ENCODE measurements around the gene TACC2.

The TACC2 gene

DNA sequence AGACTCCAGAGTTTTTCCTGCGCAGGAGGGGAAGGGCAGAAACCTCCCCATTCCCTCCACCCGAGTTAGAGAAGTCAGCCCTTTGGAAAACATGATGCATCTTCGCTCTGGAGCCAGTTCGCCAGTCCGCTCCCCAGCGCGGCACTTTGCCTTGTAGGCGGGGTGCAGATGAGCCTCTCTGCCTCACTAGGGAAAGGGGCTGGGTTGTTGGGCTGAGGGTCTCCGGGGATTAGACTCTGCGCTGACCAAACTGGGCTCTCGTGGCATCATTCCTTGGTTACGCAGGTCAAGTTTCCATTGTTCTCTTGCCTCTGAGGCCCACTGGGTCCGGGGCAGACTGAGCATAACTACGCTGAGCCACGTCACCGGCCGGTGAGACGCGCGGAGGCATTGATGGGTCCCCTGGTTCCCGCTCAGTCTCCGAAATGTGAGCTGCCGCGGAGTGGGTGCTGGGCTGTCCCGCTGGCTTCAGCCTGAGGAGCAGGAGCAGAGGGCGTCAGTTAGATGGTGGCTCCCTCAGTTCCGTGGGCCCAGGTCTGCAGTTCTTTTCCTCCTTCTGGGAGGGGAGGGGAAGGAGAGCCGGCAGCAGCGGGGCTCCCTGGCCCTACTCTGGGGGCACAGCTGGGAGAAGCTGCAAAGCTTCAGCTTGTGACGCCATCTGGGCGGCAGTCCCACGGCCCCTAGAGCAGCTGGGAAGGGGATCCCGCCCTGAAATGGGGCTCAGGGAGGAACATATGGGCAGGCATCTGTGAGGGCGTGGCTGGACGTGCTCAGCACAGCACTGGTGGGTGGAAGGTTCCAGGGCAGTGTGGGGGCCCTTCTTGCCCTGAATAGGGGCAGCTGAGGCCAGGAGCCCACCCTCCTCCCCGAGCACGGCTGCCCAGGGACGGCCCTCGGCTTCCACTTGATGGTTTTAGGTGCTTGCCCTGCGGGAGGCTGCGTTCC is 160.9 kb downstream of the TACC2 start:
- no peak for DNase-seq

DNA sequence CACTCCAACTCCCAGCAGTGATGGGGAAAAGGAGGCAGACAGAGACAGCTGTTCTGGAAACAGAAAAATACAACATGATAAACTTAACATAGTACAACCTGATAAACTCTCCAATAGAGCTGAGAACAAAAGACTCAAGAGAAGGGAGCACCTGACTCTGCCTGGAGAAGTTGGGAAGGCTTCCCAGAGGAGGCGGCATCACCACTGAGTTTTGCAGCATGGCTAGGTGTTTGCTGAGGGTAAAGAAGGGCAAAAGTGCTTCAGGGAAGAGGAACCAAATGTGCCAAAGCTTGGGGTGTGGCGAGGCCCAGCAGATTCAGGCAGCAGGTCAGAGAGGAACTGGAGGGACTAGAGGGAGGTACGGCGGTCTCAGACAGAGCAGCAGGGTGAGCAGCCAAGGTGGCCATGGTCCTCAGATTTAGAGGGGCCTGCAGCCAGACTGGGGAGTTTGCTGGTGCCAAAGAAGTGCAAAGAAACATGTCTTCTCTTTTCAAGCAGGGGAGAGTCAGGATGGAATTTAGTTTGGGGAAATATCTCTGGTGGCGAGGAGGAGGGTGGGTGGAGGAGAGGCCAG is 162.2 kb downstream of the TACC2 start:
- DNase-seq: no peak

DNA sequence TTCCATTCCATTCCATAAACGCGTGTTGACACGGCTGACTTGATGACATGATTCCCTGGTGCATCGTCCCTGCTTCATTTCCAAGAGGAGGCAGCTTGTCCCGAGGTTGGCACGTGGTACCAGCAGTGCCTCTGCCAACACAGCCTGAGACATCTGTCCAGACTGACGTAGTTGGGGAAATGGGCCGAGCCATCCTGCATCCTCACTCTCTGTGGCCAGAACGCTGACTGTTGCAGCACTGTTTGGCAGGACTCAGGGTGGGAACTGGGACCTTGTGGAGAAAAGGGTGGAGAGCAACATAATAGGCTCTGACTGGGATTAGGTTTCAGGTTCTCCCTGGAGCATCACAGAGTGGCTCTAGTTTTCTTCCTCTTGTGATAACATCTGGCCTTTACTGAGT is 163.6 kb downstream of the TACC2 start:
- DNase-seq: no peak

DNA sequence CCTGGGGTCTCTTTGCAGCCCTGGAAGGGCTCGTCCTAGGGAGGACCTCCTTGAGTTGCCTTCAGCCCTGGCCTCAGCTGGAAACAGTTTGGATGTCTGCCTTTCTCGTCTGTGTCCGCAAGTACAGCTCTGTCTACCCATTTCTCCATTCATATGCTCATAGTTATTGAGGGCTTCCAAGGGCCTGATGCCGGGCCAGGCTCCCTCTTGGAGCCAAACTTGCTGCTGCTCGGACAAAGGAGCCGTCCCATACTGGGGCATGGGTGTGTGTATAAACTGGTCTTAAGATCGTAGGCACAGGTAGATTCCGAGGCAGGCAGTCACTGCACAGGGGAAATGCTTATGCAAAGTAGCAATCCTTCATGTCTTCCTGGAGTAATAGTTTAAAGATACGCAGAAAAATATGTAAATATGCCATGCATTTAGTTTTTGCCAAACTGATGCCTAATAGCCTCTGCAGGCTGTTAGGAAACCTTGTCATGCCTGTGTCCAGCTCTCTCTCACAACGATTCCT is 165.1 kb downstream of the TACC2 start:
- DNase-seq: no peak

DNA sequence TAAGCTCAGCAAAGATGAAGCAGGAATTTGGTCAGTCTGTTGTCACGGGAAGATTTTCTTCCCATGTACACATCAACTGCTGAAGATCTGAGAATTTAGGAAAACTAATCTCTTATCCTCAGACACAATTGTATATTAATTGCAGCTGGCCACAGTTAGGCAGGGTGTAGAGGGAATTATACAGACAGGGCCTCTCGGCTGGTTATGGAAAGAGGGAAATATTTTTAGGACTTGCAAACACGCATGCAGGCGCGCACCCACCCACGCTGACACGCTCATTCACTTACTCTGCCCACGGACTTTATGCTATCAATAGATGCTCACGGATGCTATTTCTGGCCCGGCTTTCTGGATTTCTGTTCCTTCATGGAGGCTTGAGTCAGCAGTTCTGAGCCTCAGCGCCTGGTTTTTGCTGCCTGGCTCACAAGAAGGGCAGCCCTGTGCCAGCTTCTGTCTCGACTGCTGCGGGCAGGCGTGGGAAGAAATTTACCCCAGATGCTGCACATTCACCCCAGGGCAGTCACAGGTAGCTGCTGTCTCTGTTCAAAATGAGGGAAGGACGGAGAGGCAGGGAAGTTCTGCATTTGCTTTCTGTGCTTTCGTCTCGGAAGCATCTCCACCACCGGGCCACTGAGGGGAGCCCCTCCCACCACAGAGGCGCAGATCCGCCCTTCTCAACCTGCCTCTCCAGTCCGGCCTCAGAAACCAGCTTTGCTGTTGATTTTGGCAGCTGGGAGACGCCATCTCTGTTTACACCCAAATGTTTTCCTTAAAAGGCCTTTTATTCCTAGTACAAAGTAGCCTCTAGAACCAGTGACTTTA is 165.8 kb downstream of the TACC2 start:
- no peak for DNase-seq

DNA sequence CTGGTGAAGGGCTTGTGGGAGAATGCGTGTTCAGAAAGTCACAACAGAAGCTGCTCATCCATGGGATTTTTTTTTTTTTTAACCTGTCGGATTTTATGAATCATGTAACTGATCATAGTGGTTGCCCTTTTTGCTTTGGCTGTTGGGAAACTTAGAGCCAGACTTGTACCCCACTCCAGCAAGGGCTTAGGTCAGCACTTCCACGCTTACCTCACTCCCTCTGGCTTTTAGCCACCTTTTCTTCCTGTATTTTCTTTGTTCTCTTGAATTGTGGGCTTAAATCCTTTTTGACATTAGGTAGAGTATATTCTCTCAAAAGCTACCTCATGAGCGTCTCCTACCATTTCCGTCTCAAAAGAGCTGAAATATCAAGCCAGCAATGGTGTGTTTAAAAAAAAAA is 168.5 kb downstream of the TACC2 start:
- DNase-seq: no peak

DNA sequence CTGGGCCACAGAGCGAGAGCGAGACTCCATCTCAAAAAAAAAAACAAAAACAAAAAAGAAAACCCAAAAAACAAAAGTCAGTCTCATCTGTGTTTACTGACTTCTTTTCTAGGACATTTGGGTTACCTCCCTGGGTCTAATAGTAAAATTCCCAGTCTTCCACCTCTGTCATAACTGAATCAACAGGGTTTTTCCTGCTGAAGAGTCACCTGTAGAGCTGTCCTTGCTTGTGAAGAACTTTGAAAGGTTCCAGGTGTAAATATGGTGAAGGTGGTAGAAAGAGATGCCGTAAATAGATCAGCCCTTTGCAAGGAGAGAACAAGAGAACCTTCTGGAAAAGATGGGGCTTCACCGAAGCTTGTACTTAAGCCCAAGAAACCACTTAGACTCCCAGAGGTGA is 169.4 kb downstream of the TACC2 start:
- DNase-seq: no peak

DNA sequence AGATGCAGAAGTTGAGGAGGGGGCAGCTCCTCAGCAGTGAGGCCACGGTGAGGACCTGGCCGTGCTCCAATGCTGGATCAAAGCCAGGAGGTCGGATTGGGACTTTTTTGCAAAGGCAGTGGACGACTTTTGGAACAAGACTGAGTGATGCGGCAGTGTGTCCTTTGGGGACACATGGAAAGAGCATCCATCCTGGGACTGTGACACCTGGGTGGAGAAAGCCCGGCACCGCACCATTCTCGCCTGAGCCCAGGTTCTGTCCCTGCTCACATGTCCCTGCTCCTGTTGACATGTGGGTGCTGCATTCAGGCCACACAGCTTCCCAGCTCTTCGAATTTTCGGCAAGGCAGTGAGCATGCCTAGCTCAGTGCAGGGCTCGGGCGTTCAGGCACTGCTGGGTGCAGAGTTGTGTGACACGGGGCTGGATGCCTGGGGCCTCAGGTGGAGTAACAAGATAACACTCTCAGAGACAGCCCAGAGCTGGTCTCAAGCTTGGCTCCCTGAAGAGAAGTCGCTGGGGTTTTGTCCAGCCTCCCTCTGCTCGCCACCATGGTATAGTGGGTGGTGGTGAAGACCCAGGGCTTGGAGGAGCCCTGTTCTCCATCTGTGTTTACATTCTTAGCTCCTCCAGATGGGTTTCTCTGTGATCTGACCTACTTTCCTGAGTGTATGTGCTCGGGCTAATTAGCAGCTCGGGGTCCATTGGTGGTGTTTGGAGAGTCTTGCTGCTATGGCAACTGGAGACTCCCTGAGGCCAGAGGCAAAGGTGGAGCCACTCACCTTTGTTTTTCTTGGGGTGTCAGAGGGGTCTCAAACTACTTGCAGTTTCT is 170.4 kb downstream of the TACC2 start:
- DNase-seq: no peak

DNA sequence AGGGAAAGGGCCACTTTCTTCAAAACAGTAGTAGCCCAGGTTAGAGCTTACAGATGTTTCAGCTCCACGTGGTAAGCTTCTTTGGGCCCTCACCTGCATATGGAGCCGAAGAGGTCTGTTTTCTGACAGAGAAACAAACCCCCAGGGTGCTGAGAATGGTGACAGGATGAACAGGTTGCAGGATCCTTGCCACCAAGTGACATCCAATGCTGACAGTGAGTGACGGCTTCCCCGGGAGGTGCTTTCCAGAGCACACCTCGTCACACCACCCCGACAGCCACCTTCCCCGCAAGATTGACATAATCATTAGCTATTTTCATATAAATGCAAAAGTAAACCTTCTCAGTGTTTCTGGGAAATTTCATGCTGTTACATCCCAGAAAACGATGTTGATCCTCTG is 172.8 kb downstream of the TACC2 start:
- DNase-seq: no peak

DNA sequence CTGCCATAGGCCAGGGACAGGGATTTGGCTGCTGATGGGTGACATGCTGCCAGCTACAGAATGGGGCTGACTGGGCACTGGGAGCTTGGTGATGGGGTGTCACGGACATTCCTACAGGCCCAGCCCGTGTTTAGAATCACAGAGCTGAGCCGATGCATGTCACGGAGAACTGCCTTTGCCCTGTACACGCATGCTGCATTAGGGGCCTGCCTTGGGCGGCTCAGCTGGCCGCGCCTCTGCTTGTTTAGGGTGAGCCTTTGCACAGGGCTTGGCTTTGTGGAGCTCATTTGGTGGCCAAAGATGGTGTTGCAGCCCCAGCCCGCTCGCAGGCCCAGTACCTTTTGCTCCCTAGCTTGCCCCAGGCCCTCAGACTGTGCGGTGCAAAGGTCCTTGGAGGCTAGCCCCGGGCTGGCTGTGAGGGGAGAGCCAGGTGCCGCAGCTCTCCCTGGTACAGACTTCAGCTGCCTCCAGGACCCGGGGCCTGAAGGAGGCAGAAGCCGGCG is 173.8 kb downstream of the TACC2 start:
- no peak for DNase-seq

DNA sequence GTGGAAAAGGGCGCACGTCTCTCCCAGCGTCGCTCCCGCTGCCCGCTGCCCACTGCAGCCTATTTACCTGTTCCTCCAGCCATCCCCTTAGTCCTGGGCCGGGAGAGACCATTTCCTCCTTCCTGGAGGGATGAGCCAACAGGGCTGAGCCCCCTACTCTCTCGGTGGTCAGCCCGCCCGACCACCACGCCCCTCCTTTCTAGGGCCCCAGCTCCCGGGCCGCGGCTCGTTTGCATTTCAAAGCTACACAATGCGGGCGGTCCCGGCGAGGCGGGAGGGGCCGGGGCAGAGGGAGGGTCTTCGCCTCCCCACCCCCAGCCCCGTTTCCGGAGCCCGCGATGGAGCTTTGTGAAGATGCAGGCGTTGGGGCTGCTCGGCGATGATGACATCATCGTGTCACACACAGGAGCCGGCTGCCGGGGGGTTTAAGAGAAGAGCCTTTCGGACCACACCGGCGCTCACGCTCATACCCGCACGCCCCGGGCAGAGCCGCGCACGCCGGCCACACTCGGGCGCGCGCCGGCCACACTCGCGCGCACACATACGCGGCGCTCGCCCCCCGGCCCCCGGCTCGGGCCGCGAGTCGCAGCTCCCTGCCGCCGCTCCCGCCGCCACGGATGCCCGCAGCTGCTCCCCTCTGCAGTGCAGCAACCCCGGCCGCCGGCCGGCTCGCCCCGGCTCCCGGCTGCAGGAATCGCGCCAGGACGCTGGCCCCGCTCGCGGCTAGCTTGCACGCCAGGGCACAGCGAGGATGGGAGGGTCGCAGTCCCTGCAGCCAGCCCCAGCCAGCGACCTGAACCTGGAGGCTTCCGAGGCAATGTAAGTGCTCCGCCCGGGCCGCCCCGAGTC is 174.4 kb downstream of the TACC2 start:
- no peak for DNase-seq

DNA sequence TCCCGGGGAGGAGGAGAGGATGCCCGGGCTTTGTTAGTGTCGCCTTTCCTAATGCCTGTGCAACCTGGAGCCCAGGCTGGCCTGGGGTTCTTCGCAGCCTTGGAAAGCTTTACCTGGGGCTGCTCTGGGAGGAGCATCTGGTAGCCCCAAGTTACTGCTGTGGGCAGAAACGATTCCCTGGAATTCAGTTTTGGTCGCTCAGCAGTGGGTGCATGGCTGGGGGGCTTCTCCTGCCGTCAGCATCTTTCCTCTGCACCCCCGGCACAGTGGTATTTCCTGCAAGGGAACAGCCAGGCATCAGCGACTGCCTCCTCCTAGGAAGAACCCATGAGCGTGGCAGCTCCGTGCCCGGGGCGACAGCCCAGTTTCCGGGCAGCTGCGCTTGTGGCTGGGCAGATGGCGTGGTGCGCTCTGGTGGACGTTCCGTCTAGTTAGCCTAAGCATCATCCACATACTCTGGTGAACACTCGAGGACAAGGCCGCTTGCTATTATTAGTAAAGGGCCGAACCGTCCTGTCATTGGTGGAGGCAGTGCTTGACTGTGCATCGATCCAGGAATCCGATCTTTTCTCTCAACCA is 175.1 kb downstream of the TACC2 start:
- DNase-seq: no peak

DNA sequence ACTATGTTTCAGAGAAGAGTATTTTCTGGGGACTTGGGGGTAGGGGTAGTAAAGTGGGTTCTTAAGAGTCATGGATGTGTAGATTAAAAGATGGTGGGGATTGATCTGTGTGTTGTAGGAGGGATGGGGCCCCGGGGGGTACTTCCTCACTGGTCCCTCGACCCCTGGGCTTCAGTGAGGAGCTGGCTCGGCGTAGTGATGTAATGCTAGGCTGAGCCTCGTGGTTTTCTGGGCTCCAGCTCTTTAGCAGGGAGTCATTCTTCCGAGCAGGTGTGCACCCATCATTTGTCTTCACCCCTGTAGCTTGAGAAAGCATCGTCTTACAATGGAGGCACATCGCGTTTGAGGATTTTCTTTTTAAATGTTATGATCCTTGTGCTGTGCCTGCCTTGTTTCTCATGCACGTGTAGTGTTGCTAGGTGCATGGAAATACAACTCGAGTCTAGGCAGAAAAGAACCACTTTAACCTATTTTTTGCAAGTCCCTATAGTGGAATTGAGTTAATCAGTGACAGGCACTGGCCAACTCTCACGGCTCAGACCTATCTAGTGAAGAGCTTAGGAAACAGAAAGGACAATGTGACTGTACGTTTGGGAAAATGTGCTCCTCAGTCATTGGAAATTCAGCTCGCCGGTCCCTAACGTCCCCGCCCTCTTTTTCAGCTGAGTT is 176.0 kb downstream of the TACC2 start:
- DNase-seq: no peak

DNA sequence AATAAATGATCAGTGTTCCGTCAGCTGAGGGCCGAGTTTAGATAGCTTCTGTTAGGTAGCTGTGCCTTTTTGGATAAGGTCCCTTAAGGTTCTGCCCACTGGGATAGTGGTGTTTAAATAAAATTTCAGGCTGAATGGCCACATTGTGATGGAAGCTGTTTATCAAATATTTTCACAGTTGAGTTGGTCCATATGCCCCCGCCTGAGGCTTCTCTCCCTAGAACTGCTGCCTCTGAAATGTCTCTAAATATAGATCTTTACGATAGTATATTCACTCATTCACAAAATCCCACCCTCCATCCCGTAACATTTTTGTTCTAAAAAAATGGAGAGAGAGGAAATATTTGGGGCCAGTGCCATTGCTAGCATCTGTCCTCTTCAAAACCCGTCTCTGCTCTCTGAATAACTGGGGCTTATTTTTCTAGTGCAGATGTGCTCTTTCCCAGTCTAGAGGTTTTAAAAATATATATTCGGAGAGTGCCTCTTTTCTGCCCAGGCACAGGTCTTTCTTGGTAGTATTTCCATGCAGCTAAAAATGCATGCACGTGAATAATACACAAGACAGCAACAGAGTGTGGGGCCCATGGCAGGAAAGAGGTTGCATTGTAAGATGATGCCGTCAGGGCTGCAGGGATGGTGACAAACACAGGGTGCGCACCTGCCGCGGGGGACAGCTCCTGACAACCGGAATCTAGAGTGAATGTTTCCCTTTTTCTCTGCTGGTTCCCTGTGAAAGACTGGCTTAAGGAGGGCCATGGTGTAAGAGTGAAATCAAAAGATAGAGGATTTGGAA is 176.7 kb downstream of the TACC2 start:
- DNase-seq: no peak

DNA sequence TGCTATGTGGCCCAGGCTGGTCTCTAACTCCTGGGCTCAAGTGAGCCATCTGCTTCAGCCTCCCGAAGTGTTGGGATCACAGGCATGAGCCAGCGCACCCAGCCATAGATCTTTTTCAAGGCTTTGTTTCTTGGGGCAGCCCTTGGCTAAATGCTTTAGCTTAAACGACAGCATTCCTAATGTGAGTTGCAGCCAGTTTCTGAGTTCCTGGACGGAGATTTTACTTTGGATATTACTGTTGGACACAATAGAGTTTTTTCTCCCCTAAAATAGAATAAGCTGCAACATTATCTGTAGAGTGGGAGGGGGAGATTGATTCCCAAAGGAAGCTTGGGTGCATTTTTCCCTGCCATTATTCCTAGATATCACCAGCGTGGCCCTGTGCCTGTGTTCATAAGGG is 179.1 kb downstream of the TACC2 start:
- DNase-seq: no peak

DNA sequence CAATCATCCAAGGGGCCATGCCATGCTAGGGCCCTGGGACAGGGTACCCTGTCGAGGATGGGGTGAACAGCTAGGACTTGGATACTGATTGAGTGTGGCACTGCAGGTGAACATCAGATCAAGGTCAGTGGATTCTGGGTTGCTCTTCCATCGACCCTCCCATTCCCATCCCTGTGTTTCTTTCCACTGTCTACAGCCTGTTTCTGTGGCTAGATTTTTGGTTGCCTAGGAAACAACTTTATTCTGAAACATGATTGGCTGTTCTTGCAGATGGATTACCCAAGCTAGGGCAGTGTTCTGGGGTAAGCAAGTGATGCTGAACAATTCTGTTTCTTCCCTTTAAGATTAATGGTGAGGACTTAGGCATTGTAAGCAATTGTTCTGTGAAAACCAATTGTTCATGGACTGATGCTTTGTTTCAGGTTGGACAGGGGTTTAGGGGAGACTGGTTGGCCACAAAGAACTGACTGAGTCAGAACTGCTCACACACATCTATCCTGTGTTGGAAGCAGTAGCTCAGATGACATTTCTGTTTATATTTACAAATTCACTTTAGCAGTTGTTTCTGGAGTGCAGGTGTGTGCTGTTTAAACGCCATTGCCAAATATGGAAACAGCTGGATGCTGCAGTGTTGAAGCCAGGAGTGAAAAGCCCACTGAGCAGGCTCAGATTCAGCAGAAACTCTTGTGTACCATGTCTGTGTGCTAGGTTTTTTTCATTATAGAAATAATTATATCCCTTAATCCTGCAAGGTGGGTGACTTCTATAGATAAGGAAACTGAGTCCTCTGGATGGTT is 179.8 kb downstream of the TACC2 start:
- DNase-seq: no peak

DNA sequence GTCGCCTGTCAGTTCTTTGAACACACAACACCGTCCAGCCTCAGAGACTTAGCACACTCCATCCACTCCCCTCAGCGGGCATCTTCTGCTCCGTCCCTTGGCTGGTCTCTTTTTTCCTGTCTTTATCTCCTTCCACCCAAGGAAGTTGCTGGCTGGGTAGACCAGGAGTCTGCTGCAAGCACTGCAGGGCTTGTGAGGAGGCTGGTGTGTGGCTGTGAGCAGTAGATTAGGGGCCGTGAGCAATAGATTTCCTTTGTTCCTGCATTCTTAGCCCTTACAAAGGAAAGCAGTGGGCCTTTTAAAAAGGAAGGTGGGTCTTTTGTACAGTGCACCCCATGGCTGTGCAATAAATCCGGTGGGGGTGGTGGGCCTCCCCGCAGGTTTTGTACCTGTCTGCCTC is 181.8 kb downstream of the TACC2 start:
- DNase-seq: no peak

DNA sequence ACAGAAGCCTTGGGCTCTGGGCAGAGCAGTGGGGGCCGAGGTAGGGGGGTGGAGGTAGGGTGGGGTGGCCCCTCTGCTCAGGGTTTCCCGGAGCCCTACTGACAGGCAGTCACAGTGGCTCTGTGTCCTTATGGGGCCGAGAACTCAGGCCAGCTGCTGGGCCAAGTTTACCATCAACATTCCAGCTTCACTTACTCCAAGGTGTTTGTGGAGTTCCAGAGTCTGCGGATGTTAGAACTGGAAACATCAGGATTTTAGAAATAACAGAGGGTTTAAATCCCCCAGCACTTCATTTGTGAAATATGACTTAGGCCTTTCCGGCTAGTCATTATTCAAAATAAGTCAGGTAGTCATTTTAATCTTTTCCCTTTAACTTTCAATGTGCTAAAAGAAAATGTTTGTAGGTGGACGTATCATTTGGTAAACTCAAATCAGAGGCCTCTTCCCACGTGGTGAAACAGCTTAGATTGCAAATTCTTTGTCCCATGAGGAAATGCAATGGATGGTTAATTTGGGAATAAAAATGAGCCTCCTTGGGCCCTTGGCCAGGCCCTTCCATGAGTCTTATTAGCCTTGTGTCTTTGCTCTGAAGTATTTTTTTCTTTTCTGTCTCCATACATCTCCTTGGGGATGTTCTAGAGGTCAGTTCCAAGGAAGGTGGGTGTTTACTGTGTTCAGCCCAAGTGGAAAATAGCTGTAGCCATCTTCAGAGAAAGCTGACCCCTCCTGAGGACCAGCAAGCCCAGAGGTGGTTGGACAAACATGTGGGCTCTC is 182.5 kb downstream of the TACC2 start:
- no peak for DNase-seq
